H1 (cell line): Measurements from ENCODE around the gene RGPD3. TPM values are rescaled to one million over a fixed set of nuclear protein-coding genes. Genes with fewer than 3 reads are reported as not detected.
A peak's percentile ranks its signal among the peaks of the same experiment; 100 is the strongest.
"Not testable (repeated sequence)": the region's sequence is repeated elsewhere in the genome, so short reads cannot be mapped to it uniquely, and the experiment has no call there.

Experiments
- CTCF ChIA-PET: fragments of 300-600 bp; sonication (Branson Sonifier 250); formaldehyde crosslinking; loops from one replicate; lab custom pipeline; 2021; ENCODE audit not compliant: partially characterized antibody; lab: Charles Lee
- POLR2A ChIA-PET: fragments of 300-600 bp; sonication (Branson Sonifier 250); formaldehyde crosslinking; loops from one replicate; lab custom pipeline; 2021; ENCODE audit warnings: inconsistent platforms; ENCODE audit not compliant: partially characterized antibody; lab: Charles Lee
- DNase-seq, 2 experiments: peaks; one replicate each; pipeline versions ENCODE4 v3.0.0 to v3.0.0-alpha.2; 2010 to 2022; ENCODE audit warnings: low spot score in 2 of 2, low read depth in 1 of 2, mixed read lengths in 1 of 2
- FAIRE-seq: peaks from 2 replicates; lab custom pipeline; 2011; peaks lifted over from hg19 to GRCh38; lab: Jason Lieb, UNC
- H2AFZ ChIP-seq: 2 replicates; pipeline ENCODE4 v1.8.1; 2012; ENCODE audit warnings: low read length, inconsistent platforms
- H2AK5ac ChIP-seq: 2 replicates; pipeline ENCODE4 v1.6.1; 2013; ENCODE audit warnings: low read depth, low read length
- H2BK120ac ChIP-seq: replicated peaks from 2 replicates; pipeline ENCODE3; 2013; ENCODE audit warnings: low read depth, low read length, inconsistent platforms
- H2BK12ac ChIP-seq: 2 replicates; pipeline ENCODE4 v1.6.1; 2013; ENCODE audit warnings: low read depth, low read length
- H2BK15ac ChIP-seq: 2 replicates; pipeline ENCODE4 v1.6.1; 2013; ENCODE audit warnings: low read length
- H2BK20ac ChIP-seq: 2 replicates; pipeline ENCODE4 v1.6.1; 2013; ENCODE audit warnings: low read length
- H2BK5ac ChIP-seq: 2 replicates; pipeline ENCODE4 v1.6.1; 2013; ENCODE audit warnings: low read depth, low read length
- H3K14ac ChIP-seq: 2 replicates; pipeline ENCODE4 v1.6.1; 2013; ENCODE audit warnings: inconsistent platforms; ENCODE audit not compliant: insufficient read length
- H3K18ac ChIP-seq: 2 replicates; pipeline ENCODE4 v1.6.1; 2013; ENCODE audit warnings: low read length; ENCODE audit errors: extremely low read depth
- H3K23ac ChIP-seq: 2 replicates; pipeline ENCODE4 v1.6.1; 2013; ENCODE audit warnings: inconsistent platforms; ENCODE audit not compliant: insufficient read length
- H3K23me2 ChIP-seq: 2 replicates; pipeline ENCODE4 v1.6.1; 2013; ENCODE audit warnings: low read depth, low read length
- H3K27ac ChIP-seq: 2 replicates; pipeline ENCODE4 v1.6.1; 2011; ENCODE audit warnings: low read depth, low read length, inconsistent platforms
- H3K27me3 ChIP-seq, 4 experiments: replicated peaks in 1 of 4; 1 replicate in 1 of 4; 2 replicates in 3 of 4; pipeline versions ENCODE4 v1.6.1 to v1.8.1; 2011 to 2013; ENCODE audit warnings: low read length in 3 of 4, mild to moderate bottlenecking in 3 of 4, inconsistent platforms in 2 of 4, mixed read lengths in 2 of 4, moderate library complexity in 1 of 4; ENCODE audit not compliant: control insufficient read depth in 3 of 4, insufficient read depth in 3 of 4; ENCODE audit errors: extremely low read depth in 1 of 4
- H3K36me3 ChIP-seq, 4 experiments: 2 replicates each; pipeline versions ENCODE4 v1.6.1 to v1.8.1; 2011 to 2013; ENCODE audit warnings: mild to moderate bottlenecking in 4 of 4, low read length in 3 of 4, moderate library complexity in 2 of 4, control low read depth in 1 of 4, inconsistent platforms in 1 of 4; ENCODE audit not compliant: insufficient read depth in 4 of 4, control insufficient read depth in 2 of 4
- H3K4ac ChIP-seq: replicated peaks from 2 replicates; pipeline ENCODE3; 2013; ENCODE audit warnings: low read length, low read depth, mixed read lengths, inconsistent platforms; ENCODE audit not compliant: insufficient read length
- H3K4me1 ChIP-seq, 4 experiments: replicated peaks in 1 of 4; 1 replicate in 1 of 4; 2 replicates in 3 of 4; pipeline versions ENCODE4 v1.6.1 to v1.8.1; 2011 to 2013; ENCODE audit warnings: low read length in 3 of 4, inconsistent platforms in 2 of 4, mixed read lengths in 1 of 4; ENCODE audit not compliant: insufficient read depth in 4 of 4, control insufficient read depth in 3 of 4
- H3K4me2 ChIP-seq, 2 experiments: 2 replicates each; pipeline versions ENCODE4 v1.6.1 to v1.8.1; 2011 to 2013; ENCODE audit warnings: low read depth in 2 of 2, low read length in 2 of 2, control low read depth in 1 of 2, inconsistent platforms in 1 of 2, mild to moderate bottlenecking in 1 of 2; ENCODE audit not compliant: insufficient read depth in 1 of 2
- H3K4me3 ChIP-seq, 4 experiments: fragments of 200-600, 300-600 bp in 1 of 4; sonication (generic), shearing (Covaris generic), sonication (Bioruptor Twin) in 1 of 4; 2 replicates each; pipeline versions ENCODE4 v1.5.1 to v1.8.1; 2011 to 2016; ENCODE audit warnings: low read length in 4 of 4, low read depth in 3 of 4, control low read depth in 2 of 4, inconsistent platforms in 2 of 4, mild to moderate bottlenecking in 2 of 4, mixed read lengths in 1 of 4, moderate library complexity in 1 of 4; ENCODE audit not compliant: insufficient read depth in 2 of 4; ENCODE audit errors: extremely low read depth in 1 of 4
- H3K56ac ChIP-seq: replicated peaks from 2 replicates; pipeline ENCODE3; 2013; ENCODE audit warnings: low read depth, mild to moderate bottlenecking, mixed read lengths, low read length, inconsistent platforms; ENCODE audit not compliant: insufficient read length
- H3K79me1 ChIP-seq: 2 replicates; pipeline ENCODE4 v1.6.1; 2013; ENCODE audit warnings: low read depth, low read length, control low read depth
- H3K79me2 ChIP-seq, 2 experiments: 2 replicates each; pipeline versions ENCODE4 v1.6.1 to v1.8.1; 2012 to 2013; ENCODE audit warnings: low read length in 2 of 2, mild to moderate bottlenecking in 2 of 2, inconsistent platforms in 1 of 2; ENCODE audit not compliant: insufficient read depth in 2 of 2, control insufficient read depth in 1 of 2
- H3K9ac ChIP-seq, 4 experiments: replicated peaks in 1 of 4; 1 replicate in 1 of 4; 2 replicates in 3 of 4; pipeline versions ENCODE4 v1.6.1 to v1.8.1; 2011 to 2013; ENCODE audit warnings: low read depth in 3 of 4, low read length in 3 of 4, control low read depth in 2 of 4, mild to moderate bottlenecking in 2 of 4, moderate library complexity in 2 of 4, inconsistent platforms in 1 of 4; ENCODE audit errors: extremely low read depth in 1 of 4
- H3K9me3 ChIP-seq, 2 experiments: 2 replicates each; pipeline versions ENCODE4 v1.6.1 to v1.8.1; 2012 to 2013; ENCODE audit warnings: mild to moderate bottlenecking in 2 of 2, moderate library complexity in 2 of 2, control low read depth in 1 of 2, inconsistent platforms in 1 of 2, low read depth in 1 of 2, low read length in 1 of 2, mixed read lengths in 1 of 2; ENCODE audit not compliant: insufficient read depth in 2 of 2
- H4K20me1 ChIP-seq, 2 experiments: replicated peaks in 1 of 2; 2 replicates each; pipeline versions ENCODE3 to v1.8.1; 2011 to 2013; ENCODE audit warnings: inconsistent platforms in 2 of 2, low read length in 2 of 2, mild to moderate bottlenecking in 1 of 2; ENCODE audit not compliant: insufficient read depth in 2 of 2, control insufficient read depth in 1 of 2
- H4K5ac ChIP-seq: 2 replicates; pipeline ENCODE4 v1.6.1; 2013; ENCODE audit warnings: low read length, low read depth, mixed read lengths, inconsistent platforms; ENCODE audit not compliant: insufficient read length
- H4K8ac ChIP-seq: 2 replicates; pipeline ENCODE4 v1.8.0; 2013; ENCODE audit warnings: mild to moderate bottlenecking, moderate library complexity, low read length, inconsistent platforms; ENCODE audit not compliant: insufficient read depth; ENCODE audit errors: extremely low read depth
- H4K91ac ChIP-seq: replicated peaks from 2 replicates; pipeline ENCODE3; 2013; ENCODE audit warnings: low read length, mixed read lengths, inconsistent platforms; ENCODE audit not compliant: insufficient read length
- E2F6 ChIP-seq: IDR thresholded peaks from 2 replicates; pipeline ENCODE4 v1.6.1; 2012; ENCODE audit warnings: inconsistent platforms
- WGBS, 2 experiments: shearing (Covaris generic) in 1 of 2; methylation state at CpG; one replicate each; pipeline versions ENCODE4 v1.1.6 to v1.1.7; 2013 to 2015; ENCODE audit warnings: low lambda C conversion rate in 2 of 2, mixed read lengths in 2 of 2, inconsistent platforms in 1 of 2, low coverage in 1 of 2, missing lambda C conversion rate in 1 of 2; ENCODE audit not compliant: insufficient replicate concordance in 2 of 2, insufficient coverage in 1 of 2, insufficient read length in 1 of 2; ENCODE audit errors: extremely low coverage in 1 of 2, missing lambda C conversion rate in 1 of 2; 5-methylcytosine and 5-hydroxymethylcytosine counted together
- polyA plus RNA-seq, 7 experiments: library from polyadenylated mRNA; depleted of rRNA in 3 of 7; stranded (reverse) in 5 of 7; unstranded in 2 of 7; fragments of >200 nt in 5 of 7; fragments of 200-250 nt in 2 of 7; gene quantifications; 1 replicate in 5 of 7; 2 replicates in 1 of 7; 4 replicates in 1 of 7; pipeline versions ENCODE4 v1.2.1 to v1.2.3, GENCODE V29; 2011 to 2013; ENCODE audit warnings: missing spikeins in 2 of 7, mixed read lengths in 2 of 7
- total RNA-seq: library from RNA; stranded (reverse); fragmentation: NEBNext Ultra II Directional; extraction: Animal tissue kit (Norgen Biotek cat#: 25700); gene quantifications from 2 replicates; pipeline ENCODE4 v1.2.1, GENCODE V29; 2021

Gene RGPD3
- total and polyA plus RNA-seq, 2 of the 8 experiments (the other 6 are each of a cell fraction or from before 2014, with no cell fraction given), result 0.08 to 0.17 TPM

DNA sequence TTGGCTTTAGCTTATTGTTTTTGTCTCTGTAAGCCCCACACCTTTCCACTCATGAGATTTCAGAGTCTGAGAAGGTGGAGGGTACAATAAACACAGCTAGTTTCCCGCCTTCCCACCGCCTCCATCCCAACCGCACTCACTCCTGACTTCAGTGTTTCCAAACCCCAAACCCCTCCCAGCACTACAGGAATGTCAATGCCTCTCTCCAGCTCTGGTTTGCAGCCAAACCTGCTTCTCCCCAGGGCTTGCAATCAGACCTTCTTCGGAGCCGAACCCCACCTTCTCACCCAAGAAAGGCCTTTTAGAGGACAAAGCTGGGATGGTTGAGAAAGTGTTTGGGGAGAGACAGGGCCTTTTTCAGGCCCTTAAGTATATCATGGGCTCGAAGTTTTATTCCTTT lies 24.7 kb upstream of the RGPD3 start:
- not testable (repeated sequence) for H2AFZ ChIP-seq, H3K4me1 ChIP-seq, H2BK15ac ChIP-seq
- peak; percentile 47; the same call in 1 of the 2 replicates for TF ChIP-seq E2F6
- TF ChIP-seq, all 59 proteins: peak for 1; not testable (repeated sequence) for 58
- H2BK120ac ChIP-seq, H3K4me2 ChIP-seq, H3K36me3 ChIP-seq, H4K91ac ChIP-seq, H4K20me1 ChIP-seq, CTCF ChIA-PET, H3K23ac ChIP-seq, H3K79me2 ChIP-seq, H3K27me3 ChIP-seq, H2BK20ac ChIP-seq, H3K18ac ChIP-seq, H3K9me3 ChIP-seq, H2BK12ac ChIP-seq, H3K23me2 ChIP-seq, H4K8ac ChIP-seq, DNase-seq, H3K14ac ChIP-seq, H2BK5ac ChIP-seq, H3K79me1 ChIP-seq, H3K9ac ChIP-seq, FAIRE-seq, H4K5ac ChIP-seq, POLR2A ChIA-PET, H3K4ac ChIP-seq, H3K56ac ChIP-seq, H2AK5ac ChIP-seq, H3K27ac ChIP-seq, H3K4me3 ChIP-seq: not testable (repeated sequence)
- WGBS, 2 experiments, result 71% methylated on average over 5 of the region's 6 CpGs; no CpG with 5 or more reads in 1 of the 2 experiments

GRCh38 chr2:106492399-106492798 lies 24.2 kb upstream of the RGPD3 start:
- not testable (repeated sequence) for H3K4me3 ChIP-seq

More at GRCh38 chr2:106492399-106492798, 24.2 kb upstream of the RGPD3 start:
- H3K4me1 ChIP-seq, H3K14ac ChIP-seq, H3K79me2 ChIP-seq, H2BK5ac ChIP-seq, H4K5ac ChIP-seq, H3K56ac ChIP-seq, H3K23ac ChIP-seq, H4K20me1 ChIP-seq, H3K9me3 ChIP-seq, H4K8ac ChIP-seq, H3K9ac ChIP-seq, H3K27ac ChIP-seq, H3K4me2 ChIP-seq, H4K91ac ChIP-seq, H3K23me2 ChIP-seq, H2BK12ac ChIP-seq, H3K79me1 ChIP-seq, H2BK20ac ChIP-seq, H2BK15ac ChIP-seq, H2AFZ ChIP-seq, POLR2A ChIA-PET, H3K4ac ChIP-seq, FAIRE-seq, H3K36me3 ChIP-seq, H3K27me3 ChIP-seq, CTCF ChIA-PET, DNase-seq, H2BK120ac ChIP-seq, H3K18ac ChIP-seq, H2AK5ac ChIP-seq: not testable (repeated sequence)
- 87% methylated on average over 3 of the region's 6 CpGs; no CpG with 5 or more reads in 1 of the 2 experiments for WGBS, 2 experiments
